ENCODE results near the gene CDCP2. TPM values are rescaled to one million over a fixed set of nuclear protein-coding genes. Genes with fewer than 3 reads are reported as not detected.
"Not testable (repeated sequence)": the region's sequence is repeated elsewhere in the genome, so short reads cannot be mapped to it uniquely, and the experiment has no call there.

The CDCP2 gene
- total and polyA plus RNA-seq, 7 donors, result 0.04 TPM; not detected in 6

DNA sequence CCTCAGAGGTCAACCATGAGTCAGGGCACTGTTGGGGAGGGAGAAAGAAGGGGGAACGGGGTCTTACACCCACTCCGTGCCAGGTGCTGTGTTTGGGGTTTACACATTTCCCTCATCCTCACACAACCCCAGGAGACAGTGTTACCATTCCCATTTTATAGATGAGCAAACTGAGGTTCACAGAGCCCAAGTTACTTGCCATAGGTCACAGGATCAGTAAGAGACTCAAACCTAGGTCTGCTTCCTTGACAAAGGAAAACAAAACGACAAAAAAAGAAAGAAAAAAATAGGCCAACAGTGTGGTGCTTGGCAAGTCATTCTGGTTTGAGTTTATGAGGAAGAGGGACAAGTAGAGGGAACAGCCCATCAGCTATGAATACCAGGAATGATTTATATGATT, 16.3 kb upstream of the CDCP2 start:
- 67 to 82% methylated on average over 3 of the region's 3 CpGs for WGBS, 2 donors
- no peaks in the 10 kb centered on the region for H3K27me3 ChIP-seq
- no peak overlapping the region for H3K4me3 ChIP-seq
- H3K9me3 ChIP-seq, result no peaks in the 10 kb centered on the region
- H3K36me3 ChIP-seq, result peaks cover 0 to 4% (median 0%) of the 10 kb centered on the region in 4 donors
- no peaks in the 10 kb centered on the region for H3K4me1 ChIP-seq
- intact Hi-C loops (cut with DNase I), result no loop called here
- DNase-seq, result no peak
- TF ChIP-seq EP300 (IDR thresholded peaks at IDR 0.05) (no peak), POLR2AphosphoS5 (IDR thresholded peaks at IDR 0.05) (no peak), POLR2A (IDR thresholded peaks at IDR 0.05) (no peak)
- TF ChIP-seq, protein P1, sequence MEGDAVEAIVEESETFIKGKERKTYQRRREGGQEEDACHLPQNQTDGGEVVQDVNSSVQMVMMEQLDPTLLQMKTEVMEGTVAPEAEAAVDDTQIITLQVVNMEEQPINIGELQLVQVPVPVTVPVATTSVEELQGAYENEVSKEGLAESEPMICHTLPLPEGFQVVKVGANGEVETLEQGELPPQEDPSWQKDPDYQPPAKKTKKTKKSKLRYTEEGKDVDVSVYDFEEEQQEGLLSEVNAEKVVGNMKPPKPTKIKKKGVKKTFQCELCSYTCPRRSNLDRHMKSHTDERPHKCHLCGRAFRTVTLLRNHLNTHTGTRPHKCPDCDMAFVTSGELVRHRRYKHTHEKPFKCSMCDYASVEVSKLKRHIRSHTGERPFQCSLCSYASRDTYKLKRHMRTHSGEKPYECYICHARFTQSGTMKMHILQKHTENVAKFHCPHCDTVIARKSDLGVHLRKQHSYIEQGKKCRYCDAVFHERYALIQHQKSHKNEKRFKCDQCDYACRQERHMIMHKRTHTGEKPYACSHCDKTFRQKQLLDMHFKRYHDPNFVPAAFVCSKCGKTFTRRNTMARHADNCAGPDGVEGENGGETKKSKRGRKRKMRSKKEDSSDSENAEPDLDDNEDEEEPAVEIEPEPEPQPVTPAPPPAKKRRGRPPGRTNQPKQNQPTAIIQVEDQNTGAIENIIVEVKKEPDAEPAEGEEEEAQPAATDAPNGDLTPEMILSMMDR (IDR thresholded peaks at IDR 0.05), result no peak
- H3K27ac ChIP-seq, result no peak overlapping the region

DNA sequence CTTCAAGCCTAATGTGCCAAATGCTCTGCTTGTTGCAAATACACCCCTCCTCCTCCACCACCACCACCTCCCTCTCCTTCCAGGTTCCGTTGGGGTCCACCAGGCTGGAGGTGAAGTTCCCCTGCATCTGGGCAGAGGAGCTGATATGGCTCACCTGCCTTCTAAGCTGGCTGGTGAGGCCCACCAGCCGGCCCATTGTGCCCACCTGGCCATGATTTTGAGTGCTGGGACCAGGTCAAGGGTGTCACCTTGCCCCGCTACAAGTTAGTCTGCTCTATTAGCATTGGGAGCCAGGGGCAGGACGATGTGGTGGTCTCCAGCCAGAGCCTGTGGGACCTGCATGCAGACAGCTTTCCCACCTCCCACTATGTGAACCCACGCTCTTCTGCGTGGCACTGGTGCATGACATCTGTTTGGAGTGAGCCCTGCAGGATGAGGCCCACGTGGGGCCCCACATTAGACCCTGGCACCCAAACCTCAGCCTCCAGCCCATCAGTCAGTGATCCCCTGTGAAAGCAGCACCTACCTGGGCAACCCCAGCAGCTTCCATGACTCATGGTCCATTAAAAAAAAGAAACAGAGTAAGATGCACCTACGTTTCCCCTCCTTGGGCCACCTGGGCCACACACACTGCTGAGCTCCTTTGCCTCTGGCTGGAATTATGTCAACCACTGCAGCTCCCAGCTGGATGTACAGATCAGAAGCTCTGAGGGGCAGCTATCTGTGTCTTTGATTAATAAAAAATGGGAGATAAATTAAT, 15.6 kb upstream of the CDCP2 start:
- Histone ChIP-seq H3K4me1 (no peaks in the 10 kb centered on the region), H3K9me3 (no peaks in the 10 kb centered on the region), H3K27me3 (no peaks in the 10 kb centered on the region), H3K36me3 (no peaks in the 10 kb centered on the region), H3K27ac (no peak overlapping the region), H3K4me3 (no peak overlapping the region)
- intact Hi-C loops (cut with DNase I), result no loop called here
- 84 to 91% methylated on average over 8 of the region's 8 CpGs for WGBS, 2 donors
- DNase-seq, result no peak
- TF ChIP-seq POLR2AphosphoS5 (IDR thresholded peaks at IDR 0.05), result no peak
- no peak for TF ChIP-seq EP300 (IDR thresholded peaks at IDR 0.05)
- TF ChIP-seq POLR2A (IDR thresholded peaks at IDR 0.05), result no peak
- TF ChIP-seq, protein P1 (IDR thresholded peaks at IDR 0.05), result no peak

DNA sequence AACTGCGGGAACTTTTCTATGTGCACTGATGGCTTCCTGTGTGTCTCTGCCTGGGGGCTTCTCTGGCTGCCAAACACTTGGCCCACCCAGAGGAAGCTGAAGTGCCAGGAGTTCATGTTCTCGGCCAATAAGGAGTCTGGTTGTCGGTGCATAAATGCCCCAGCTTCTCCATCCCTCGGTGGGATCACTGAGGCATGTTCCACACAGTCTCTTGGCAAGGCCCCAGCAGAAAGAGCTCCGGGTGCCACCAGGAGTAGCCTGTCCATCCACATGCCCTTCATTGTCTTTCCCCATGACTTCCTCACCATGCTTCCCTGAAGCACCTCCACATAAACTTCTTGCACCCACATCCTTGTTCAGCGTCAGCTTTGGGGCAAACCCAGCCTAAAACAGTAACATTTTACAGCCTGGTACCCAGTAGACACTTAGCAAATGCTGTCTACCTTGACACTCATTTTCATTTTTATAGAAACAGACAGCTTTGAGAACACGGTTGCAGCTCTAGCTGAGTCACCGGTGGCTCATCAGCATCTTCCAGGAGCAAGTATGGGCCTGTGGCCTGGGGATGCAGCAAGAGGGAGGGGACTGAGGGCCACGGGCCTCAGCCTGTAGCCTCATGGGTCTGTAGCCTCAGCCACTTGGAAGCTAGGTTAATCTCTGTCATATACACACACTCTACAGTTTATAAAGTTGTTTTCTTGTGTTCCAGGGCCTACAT, 14.8 kb upstream of the CDCP2 start:
- no peak overlapping the region for H3K27ac ChIP-seq
- H3K36me3 ChIP-seq, result no peaks in the 10 kb centered on the region
- no peak for DNase-seq
- intact Hi-C loops (cut with DNase I), result no loop called here
- 91% methylated on average over 9 of the region's 9 CpGs for WGBS, 2 donors
- no peak overlapping the region for H3K4me3 ChIP-seq
- TF ChIP-seq POLR2AphosphoS5 (IDR thresholded peaks at IDR 0.05) (no peak), POLR2A (IDR thresholded peaks at IDR 0.05) (no peak), EP300 (IDR thresholded peaks at IDR 0.05) (no peak)
- TF ChIP-seq, protein P1 (IDR thresholded peaks at IDR 0.05), result no peak
- H3K27me3 ChIP-seq, result no peaks in the 10 kb centered on the region
- no peaks in the 10 kb centered on the region for H3K4me1 ChIP-seq
- no peaks in the 10 kb centered on the region for H3K9me3 ChIP-seq

DNA sequence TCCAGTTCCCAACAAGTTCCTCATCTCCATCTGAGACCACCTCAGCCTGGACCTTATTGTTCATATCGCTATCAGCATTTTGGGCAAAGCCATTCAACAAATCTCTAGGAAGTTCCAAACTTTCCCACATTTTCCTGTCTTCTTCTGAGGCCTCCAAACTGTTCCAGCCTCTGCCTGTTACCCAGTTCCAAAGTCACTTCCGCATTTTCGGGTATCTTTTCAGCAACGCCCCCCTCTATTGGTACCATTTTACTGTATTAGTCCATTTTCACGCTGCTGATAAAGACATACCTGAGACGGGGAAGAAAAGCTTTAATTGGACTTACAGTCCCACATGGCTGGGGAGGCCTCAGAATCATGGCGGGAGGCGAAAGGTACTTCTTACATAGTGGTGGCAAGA, 13.6 kb upstream of the CDCP2 start:
- 96% methylated on average over 8 of the region's 8 CpGs for WGBS, 2 donors
- H3K4me3 ChIP-seq; DNase-seq; intact Hi-C loops (cut with DNase I); H3K36me3 ChIP-seq; H3K27me3 ChIP-seq; H3K4me1 ChIP-seq; H3K27ac ChIP-seq; H3K9me3 ChIP-seq: not testable (repeated sequence)

DNA sequence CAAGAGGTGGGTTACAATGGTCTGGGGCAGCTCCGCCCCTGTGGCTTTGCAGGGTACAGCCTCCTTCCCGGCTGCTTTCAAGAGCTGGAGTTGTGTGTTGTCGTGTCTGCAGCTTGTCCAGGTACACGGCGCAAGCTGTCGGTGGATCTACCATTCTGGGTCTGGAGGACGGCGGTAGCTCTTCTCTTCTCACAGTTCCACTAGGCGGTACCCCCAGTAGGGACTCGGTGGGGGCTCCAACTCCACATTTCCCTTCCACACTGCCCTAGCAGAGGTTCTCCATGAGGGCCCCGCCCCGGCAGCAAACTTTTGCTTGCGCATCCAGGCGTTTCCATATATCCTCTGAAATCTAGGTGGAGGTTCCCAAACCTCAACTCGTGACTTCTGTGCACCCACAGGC, 12.3 kb upstream of the CDCP2 start:
- Histone ChIP-seq H3K27me3 (no peaks in the 10 kb centered on the region), H3K27ac (no peak overlapping the region), H3K9me3 (no peaks in the 10 kb centered on the region), H3K36me3 (no peaks in the 10 kb centered on the region), H3K4me3 (no peak overlapping the region), H3K4me1 (no peaks in the 10 kb centered on the region)
- WGBS, 2 donors, result 80 to 85% methylated on average over 15 of the region's 15 CpGs
- DNase-seq, result no peak
- TF ChIP-seq POLR2AphosphoS5 (IDR thresholded peaks at IDR 0.05) (no peak), POLR2A (IDR thresholded peaks at IDR 0.05) (no peak), EP300 (IDR thresholded peaks at IDR 0.05) (no peak)
- TF ChIP-seq, protein P1 (IDR thresholded peaks at IDR 0.05), result no peak
- intact Hi-C loops (cut with DNase I), result no loop called here

All from sigmoid colon (tissue), 7 donors.